LNCaP clone FGC (cell line): ENCODE measurements around the gene FHIT.
A peak's percentile ranks its signal among the peaks of the same experiment; 100 is the strongest.

Source experiments
- DNase-seq: peaks from one replicate; pipeline ENCODE4 v3.0.0-alpha.2; 2011; ENCODE audit warnings: low read depth
- H3K4me3 ChIP-seq: 2 replicates; pipeline ENCODE4 v1.5.1; 2011; ENCODE audit warnings: mild to moderate bottlenecking, low read depth, low read length, control low read depth
- TF ChIP-seq, protein P1 (sequence below): IDR thresholded peaks from 2 replicates; pipeline ENCODE4 v1.5.1; 2012; ENCODE audit warnings: mild to moderate bottlenecking; ENCODE audit not compliant: control insufficient read depth, insufficient read depth; ENCODE audit errors: extremely low read depth

The FHIT gene

DNA sequence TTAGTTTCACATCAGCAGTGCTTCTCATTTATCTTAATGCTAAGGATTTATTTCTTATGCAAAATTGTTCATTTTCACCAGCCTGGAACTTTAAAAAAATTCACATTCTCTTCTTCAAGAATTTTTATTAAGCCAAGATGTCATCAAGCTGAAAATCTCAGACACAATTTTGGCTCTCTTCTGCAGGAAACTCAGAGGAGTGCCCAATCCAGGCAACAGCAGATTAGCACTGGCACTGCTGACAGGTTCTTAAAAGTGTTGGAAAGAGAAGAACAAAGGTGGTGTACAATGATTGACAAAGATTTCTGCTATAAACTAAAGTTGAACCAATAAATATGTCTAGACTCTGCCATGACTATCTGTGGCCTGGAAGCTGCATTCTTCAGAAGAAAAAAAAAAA lies 479.5 kb downstream of the FHIT start:
- no peak overlapping the region for H3K4me3 ChIP-seq
- DNase-seq: no peak
- TF ChIP-seq, protein P1, sequence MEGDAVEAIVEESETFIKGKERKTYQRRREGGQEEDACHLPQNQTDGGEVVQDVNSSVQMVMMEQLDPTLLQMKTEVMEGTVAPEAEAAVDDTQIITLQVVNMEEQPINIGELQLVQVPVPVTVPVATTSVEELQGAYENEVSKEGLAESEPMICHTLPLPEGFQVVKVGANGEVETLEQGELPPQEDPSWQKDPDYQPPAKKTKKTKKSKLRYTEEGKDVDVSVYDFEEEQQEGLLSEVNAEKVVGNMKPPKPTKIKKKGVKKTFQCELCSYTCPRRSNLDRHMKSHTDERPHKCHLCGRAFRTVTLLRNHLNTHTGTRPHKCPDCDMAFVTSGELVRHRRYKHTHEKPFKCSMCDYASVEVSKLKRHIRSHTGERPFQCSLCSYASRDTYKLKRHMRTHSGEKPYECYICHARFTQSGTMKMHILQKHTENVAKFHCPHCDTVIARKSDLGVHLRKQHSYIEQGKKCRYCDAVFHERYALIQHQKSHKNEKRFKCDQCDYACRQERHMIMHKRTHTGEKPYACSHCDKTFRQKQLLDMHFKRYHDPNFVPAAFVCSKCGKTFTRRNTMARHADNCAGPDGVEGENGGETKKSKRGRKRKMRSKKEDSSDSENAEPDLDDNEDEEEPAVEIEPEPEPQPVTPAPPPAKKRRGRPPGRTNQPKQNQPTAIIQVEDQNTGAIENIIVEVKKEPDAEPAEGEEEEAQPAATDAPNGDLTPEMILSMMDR: no peak

DNA sequence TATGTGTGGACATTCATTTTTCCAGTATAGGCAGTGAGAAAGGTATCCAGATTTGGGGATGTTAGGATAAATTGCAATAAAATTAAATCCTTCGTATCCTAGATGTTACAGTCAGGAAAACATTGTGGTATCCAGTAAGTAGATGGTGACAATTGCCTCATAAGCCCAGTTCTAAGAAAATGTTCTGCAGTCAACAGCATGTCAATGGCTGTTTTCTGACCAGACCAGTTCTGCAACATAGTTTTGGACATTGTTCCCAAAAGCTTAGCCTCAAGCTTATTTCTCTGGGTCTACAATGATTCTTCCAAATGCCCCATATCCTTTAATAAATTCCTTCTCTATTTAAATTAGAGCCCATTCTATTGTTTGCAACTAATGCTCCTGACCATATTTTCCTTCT lies 480.7 kb downstream of the FHIT start:
- no peak overlapping the region for H3K4me3 ChIP-seq
- TF ChIP-seq, protein P1: no peak
- peak; percentile 3 for DNase-seq

DNA sequence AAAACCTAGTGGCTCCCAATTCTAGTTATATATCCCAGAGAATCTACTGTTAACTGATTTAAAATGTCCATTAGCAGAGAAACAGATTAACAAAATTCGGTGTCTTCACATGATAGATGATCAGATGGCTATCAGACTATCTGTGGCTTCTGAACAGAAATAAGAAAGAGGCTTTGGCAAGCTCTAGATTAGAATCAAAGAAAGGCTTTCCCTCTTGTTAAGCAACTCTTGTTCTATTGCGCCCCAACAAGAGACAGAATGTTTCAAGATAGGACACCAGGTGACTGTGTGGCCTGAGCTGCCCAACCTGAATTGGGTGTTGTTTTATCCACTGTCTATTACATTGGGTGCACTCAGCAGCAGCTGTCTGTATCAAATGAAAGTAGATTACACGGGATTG lies 483.7 kb downstream of the FHIT start:
- TF ChIP-seq, protein P1: no peak
- no peak for DNase-seq
- H3K4me3 ChIP-seq: no peak overlapping the region

DNA sequence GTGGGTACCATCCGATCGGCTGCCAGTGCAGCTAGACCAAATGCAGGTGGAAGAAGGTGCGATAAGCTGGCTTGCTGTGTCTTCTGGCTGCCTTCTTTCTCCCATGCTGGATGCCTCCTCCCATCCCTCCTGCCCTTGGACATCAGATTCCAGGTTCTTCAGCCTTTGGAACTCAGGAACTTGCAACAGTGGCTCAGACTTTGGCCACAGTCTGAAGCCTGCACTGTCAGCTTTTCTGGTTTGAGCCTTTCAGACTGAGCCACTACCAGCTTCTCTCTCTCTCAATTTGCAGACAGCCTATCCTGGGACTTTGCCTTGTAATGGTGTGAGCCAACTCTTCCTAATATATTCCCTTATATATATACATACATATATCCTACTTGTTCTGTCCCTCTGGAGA lies 485.5 kb downstream of the FHIT start:
- no peak overlapping the region for H3K4me3 ChIP-seq
- TF ChIP-seq, protein P1: no peak
- DNase-seq: no peak

DNA sequence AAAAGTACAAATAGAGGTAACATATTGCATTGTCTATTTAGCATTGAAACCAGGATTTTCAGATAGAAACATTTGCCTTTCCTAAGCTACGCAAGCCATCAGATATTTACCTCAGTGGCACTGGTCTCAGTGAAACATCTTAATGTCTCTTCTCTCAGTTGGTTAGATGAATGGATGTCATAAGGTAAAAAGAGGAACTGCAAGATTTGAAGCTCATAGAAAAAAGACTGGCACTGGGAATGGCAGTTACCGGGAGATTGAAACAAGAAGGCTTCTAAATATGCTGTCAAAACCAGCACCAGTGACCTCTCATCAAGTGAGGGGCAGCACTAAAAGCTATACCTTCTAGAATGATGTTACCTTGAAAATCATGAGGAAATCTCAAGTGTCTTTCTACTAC lies 486.4 kb downstream of the FHIT start:
- DNase-seq: no peak
- no peak overlapping the region for H3K4me3 ChIP-seq
- TF ChIP-seq, protein P1: no peak

DNA sequence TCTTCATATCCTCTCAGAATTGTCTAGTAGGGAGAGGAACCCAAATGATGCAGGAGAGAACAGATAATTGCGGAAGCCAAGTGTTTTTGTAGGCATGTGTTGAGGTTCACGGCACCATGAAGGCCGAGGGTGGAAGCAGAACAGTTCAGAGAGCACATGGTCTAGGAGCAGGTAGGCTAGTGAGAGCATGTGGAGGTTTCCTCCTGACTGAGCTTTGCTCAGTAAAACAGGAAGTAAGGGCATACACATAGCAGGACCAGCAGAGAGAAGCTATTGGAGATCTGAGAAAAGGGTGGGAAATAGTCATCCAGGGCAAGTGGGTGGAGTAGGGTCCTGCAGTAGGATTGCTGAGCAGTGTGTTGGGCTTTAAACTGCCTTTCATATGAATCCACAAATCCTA lies 491.1 kb downstream of the FHIT start:
- TF ChIP-seq, protein P1: no peak
- no peak for DNase-seq

DNA sequence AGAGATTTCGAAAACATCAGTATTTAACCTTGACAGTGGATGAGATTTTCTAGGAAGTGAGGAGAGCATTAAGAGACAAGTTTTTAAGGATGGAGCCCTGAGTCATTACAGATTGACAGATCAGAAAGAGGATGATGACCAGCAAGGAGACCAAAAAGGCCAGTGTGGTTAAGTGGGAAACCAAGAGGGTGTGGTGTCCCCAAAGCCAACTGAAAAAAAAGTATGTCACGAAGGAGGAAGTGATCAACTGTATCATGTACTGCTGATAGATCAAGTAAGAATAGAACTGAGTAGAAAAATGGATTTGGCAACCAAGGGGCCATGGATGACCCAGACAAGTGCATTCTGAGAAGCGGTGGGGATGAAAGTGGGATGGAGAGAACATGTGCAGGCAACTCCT lies 491.8 kb downstream of the FHIT start:
- no peak overlapping the region for H3K4me3 ChIP-seq
- TF ChIP-seq, protein P1: no peak
- no peak for DNase-seq

More for the DNA sequence above, 491.1 kb downstream of the FHIT start:
- no peak overlapping the region for H3K4me3 ChIP-seq
